NCI-H2029 treated with DMSO at 0.1 percent for 48 hours (cell line): ENCODE results near the gene LEF1.
"Not testable (repeated sequence)": the region's sequence is repeated elsewhere in the genome, so short reads cannot be mapped to it uniquely, and the experiment has no call there.

ENCODE experiments used
- DNase-seq: peaks from one replicate; lab custom pipeline; 2025; lab: John Stamatoyannopoulos, UW

LEF1 gene

DNA sequence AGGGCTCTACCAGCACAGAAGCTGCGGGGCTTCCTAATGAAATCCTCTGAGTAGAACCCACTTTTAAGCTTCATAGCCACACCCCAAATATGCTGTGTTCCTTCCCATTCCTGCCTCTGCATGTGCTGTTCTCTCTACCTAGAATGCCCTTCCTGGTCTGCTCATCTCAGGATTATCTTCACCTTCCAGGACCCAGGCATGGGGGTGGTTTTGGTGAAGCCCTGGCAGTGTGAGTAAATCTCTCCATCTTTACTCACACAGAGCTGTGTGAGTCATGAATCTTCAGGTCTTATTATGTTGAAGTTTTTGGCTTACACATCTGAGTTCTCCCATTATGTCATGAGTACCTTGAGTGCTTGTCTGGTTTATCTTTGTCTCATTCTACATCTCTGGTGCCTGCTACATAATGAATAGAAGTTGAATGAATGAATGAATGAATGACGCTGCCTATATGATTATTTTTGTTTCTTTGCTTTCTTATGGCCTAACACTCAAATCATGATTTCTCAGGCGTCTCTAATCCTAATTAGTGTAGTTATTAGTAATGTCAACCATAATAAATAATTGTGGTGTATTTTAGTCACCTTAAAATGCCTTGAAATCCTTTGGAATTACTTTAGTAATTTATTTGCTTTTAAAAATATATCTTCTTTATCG is 137.2 kb downstream of the LEF1 start:
- no peak for DNase-seq

DNA sequence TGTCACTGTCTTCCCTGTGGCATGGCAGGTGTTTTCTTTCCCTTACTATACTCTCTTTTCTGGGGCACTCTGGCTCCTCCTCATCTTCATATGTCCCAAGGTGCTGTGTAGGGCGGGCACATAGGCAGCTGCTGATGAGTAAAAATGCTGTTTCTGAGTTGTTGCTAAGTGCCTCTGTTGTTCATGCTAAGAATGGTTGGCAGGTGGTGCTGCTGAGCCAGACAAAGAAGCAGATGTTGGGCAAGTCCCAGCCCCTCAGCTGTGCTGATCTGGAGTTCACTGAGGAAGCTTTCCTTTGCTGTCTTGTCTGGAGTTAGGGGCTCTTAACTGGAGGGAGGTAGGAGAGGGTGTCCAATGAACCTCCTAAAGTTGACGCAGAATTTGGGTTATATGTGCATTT is 138.4 kb downstream of the LEF1 start:
- DNase-seq, result no peak

DNA sequence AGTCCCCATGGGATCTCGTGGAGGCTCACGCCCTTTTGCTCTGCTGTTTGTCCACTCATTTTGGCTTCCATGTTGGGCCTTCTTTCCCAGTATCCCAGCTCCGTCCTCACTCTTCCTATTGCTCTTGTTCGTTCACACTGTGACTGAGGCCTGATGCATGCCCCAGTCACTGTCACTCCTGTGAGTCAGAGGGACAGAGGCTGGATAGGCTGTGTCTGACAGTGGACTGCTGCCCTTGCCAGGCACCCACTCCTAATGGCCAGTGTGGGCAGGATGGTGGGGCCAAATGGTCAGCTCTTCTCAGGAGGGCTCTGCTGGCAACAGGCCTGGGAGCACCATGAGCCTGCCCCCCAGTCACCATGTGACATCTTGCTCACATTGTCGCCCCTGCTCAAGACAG is 139.0 kb downstream of the LEF1 start:
- no peak for DNase-seq

DNA sequence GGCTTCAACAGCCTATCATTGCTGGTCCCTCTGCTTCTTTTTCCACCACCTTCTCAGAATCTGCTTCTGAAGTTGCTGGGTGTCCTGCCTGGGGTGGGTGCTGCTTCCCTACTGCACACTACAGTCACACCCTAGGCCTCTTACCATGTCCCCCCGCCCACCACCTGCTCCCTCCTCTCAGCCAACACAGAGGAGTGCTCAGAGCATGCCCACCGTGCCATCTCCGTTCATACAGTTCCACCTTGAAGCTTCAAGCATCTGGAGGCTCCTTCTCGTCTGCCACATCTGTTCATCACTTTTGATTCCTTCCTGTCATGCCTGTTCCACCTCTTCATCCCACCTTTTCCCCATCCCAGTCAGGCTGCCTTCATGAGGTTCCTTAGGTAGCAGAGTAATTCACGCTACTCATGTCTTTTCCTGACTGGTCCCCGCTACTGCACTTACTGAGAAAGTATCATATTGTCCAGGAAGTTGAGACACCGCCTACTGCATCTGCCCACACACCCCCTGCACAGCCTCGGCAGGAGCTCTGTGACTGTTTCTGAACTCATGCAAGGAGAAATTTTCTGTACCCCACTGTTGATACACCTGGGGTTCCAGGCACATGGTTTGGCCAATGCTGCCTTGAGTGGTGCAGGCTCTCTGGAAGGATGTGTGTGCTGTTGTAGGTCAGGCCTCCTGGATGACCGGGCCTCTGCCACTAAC is 139.6 kb downstream of the LEF1 start:
- no peak for DNase-seq

DNA sequence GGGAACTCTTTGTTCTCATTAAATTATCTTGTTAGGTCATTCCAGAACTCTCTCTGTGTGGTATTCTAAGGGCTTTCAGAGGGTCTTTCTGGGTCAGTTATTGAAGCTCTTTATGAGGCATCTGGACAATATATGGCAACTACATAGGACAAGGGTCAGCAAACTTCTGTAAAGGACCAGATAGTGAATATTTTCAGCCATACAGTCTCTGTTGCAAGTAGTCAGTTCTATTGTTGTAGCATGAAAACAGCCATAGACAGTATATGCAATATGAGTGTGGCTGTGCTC is 143.9 kb downstream of the LEF1 start:
- DNase-seq, result no peak

DNA sequence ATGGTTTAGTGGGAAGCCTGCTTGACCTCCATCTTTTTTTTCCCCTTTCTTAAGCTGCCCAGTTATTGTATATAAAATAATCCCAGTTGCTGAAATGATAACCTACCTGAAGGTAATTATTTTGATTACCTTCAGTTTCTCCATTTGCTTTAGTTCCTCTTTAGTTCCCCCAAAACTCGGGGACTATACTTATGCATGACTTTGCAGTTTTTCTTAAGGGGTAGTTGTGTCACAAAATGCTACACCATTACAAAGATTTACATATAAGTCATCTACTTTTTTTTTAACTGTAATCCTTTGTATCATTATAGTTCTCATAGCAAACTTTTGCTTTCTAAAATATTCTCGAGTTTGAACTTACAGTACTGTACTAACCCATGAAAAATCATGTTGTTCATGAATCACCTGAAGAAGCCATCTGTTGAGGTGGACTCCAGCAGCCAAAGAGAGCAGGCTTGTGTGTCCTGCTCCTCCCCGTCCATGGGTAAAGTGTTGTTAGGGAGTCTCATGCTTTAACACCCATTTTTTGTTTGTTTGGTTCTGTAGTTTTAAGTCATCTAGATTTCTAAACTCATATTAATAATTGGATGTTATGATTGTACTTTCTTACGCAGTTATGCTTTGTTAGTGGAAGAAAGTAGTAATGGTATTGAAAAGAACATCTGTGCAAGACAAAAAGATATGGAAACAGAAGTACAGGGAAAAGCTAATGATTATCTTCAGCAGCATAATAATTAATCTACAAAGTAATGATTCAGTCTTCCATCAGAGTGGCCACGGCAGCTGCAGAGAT is 144.5 kb downstream of the LEF1 start:
- no peak for DNase-seq

DNA sequence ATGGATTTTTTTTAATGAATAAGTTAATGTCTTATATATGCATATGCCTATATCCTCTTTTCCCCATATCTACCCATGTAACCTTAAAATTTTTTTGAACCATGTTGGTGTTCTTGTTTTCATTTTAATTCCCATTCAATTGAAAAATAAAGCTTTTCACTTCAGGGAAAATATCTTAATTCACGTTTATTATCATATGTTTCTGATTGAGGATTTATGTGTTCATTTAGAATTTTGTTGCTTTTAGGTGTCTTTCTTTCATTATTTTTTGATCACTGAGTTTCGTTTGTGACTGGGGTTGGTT is 149.9 kb downstream of the LEF1 start:
- no peak for DNase-seq

DNA sequence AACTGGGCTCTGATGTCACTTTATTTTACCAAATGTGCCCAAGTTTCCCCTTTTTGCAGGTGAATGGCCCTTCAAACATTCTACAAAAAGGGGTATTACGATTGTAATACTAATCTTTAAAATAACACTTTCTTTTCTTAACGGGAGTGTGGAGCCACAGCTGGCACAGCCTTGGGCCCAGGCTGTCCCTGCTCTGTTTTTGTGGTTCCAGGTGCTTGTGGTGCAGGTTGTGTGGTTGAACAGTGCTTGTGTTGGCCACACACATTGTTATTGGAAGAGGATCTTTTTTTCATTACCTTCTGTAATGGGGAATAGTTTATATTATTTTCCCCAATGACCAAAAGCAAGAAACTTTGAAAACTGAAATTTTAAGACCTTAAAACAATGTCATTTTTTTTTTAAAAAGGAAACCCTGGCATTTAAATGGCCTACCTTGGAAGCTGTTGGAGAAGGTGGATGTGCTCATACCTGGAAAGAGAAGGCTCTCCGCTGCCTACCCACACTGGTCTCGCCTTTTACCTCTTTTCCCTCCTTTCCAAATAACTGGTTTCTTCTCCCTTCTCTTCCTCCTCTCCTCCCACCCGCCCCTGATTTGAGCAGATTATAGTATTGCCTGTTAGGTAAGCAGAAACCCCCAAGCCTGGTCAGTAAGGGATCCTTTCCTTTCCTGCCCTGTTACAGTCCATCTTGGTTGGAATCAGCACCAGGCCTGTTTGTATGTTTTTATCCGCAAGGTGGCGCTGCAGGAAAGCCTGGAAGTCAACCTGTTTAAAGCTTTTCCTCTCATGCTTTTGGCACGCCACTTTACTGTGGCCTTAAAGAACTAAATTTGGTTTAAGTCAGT is 150.5 kb downstream of the LEF1 start:
- DNase-seq, result peak; percentile 38

DNA sequence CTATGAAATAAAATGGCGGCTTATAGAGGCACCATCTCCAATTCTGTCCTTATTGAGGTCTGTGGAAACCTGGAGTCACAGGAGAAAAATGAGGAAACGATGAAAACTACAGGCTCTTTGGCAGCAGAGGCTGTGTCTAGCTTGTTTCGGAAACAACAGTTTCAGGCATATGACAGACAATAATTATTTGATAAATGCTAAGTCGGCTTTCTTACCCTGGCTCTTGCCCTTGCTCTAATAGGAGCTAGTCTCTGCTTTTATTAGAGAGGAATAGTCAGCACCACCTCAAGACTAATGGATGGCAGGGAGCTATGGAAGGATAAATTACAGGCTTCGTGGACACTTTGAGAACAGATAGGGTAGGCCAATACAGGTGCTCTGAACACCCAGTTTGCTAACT is 154.8 kb downstream of the LEF1 start:
- DNase-seq, result no peak

DNA sequence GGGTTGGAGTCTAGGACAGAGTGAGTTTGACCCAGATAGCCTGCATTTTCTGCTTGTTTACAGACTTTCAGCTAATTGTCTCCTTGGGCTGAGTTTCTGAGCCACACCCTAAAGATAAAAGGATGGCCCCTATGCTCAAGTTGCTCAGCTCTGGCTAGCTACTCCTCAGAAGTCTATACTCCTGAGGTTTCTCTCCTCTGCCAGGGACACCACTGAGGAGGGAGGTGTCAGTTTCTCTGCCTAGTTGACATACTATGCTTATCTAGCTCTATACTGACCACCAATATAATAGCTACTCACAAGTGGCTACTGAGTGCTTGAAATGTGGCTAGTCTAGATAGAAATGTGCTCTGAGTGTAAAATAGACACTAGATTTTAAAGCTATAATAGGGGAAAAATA is 155.4 kb downstream of the LEF1 start:
- DNase-seq, result no peak

DNA sequence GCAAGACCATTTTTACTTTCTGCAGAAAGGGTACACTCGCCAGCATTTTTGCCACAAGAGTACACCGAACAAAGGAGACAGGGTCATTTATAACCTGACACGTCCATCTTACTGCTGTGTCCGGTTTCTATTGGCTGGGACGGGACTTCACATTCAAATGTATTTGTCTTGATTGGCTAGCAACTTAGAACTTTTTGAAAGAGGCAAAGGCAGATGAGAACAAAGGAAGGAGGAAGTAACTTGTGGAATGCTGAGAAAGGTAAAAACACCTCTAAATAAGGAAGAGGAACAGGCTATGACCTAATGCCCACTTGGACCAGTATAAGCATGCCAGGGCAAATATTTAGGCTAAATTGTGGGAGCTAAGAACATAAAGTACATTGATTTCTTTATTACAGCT is 156.3 kb downstream of the LEF1 start:
- not testable (repeated sequence) for DNase-seq

DNA sequence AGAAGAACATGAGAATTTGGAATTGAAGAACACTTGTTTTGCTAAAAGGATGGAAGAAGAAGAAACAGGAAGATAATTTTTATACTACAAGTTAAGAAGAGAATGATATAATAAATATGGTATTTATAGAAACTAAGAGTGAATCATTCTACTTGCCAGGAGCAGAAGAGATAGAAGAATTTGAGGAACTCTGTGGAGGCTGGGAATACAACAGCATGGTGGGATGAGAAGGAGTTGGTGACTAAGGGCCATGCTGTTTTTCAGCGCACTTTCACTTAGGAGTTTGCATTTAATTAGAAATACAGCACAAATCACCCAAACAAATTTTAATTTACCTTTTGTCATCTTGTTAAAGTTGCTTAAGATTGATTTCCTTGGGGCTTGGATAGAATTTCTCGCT is 158.6 kb downstream of the LEF1 start:
- DNase-seq, result no peak

DNA sequence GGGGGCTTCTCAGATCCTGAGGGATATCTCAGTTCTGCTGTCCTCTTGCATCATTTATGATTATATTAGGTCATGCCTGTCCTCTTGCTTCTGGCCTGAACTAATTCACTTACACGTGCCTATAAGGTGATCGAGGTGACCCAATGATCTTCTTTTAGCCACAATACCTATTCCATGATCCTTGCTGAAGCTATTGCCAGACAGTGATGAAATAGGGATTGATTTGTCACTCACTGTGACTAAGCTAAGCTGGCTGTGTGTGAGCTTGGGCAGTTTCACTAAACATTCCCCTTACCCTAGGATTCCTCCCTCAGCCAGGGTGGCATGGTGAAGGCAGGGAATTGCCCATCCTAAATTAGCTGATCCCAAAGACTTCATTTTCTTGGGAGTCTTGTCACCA is 160.0 kb downstream of the LEF1 start:
- DNase-seq, result no peak

DNA sequence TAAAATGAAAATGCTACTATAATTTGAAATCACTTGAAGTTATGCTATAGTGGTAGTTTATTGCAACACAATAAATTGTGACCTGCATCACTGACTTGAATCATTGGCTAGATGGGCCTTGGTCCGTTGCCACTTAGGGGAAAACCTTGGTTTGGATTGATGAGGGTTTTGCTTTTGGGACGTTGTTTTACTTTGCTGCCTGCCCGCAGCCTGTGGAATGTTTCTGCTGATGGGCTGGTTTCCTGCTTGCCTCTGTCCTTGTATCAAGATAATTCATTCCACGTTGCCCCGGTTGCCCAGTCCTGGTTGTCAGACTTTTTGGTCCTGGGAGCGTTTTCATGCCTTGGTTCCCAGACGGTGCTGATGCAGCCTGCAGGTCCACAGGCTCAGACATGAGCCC is 160.7 kb downstream of the LEF1 start:
- DNase-seq, result no peak

DNA sequence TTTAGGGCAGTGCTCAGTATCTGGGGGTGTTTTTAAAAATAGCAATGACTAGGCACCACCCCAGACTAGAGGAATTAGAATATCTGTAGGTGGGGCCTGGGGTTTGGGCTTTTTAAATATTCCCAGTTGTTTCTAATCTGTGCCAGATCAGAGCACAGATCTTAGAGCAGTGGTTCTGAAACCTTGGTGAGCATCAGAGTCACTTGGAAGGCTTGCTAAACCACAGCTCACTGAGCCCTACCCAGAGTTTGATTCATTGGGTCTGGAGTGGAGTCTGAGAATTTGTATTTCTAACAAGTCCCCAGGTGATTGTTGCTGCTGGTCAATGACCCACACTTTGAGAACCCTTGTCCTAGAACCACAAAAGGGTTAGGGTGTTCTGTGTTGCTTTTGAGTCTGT is 162.4 kb downstream of the LEF1 start:
- DNase-seq, result no peak

DNA sequence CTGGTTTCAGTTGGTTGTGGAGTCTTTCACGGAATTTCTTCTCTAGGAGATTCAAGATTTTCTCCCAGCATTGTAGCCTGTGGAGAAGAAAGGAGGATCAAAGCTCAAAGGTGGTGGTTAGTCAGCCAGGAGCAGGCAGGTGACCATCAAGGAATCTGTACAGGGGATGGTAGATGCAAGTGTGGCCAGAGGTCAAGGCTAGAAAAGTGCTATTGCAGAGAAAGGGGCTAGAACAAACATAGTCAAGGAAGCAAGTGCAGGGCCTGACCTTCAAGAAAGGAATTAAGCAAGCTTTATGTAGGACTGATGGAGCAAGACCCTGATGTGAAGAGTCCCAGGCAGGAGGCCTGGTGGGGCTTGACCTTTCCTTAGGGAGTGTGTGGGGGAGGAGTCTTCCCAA is 162.9 kb downstream of the LEF1 start:
- no peak for DNase-seq

DNA sequence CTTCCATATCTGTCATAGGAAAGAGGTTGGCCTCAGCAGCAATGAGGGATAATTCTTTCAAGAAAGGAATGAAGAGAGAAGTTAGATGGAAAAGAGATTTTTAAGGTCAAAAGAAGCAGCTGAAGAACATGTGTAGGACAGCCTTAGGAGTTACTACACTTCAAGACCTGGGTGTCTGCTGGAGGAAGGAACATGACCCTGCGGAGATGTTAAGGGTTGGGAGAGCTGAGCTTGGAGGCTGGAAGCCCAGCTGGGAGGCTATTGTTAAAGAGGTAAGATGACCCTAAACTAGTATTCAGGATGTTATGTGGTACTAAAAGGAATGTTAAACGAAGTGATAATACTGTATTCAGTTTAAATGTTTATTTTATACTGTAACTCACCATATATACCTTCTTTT is 164.1 kb downstream of the LEF1 start:
- no peak for DNase-seq

DNA sequence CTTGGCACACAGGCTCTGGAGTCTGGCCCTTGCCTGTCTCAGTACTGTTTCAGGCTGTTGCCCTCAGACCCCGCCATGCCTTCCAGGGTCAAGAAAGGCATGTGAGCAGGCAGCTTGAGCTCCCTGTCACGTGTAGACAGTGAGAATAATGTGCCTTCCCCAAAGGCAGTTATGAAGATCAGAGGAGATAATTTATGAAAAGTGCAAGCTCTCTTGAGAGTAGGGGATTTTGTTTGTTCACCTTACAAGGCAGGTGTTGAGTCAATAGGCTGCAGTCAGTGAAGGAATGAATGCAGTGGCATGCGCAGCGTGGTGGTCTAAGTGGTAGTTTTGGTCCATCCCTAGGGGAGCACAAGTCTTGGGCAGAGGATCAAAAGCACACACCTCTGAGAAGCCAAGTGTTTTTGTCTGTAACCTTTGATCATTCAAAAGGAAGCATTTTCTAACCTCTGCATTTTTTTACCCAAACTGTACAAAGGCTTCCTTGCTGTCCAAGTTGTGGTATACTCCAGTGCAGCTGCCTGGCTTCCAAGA is 164.7 kb downstream of the LEF1 start:
- no peak for DNase-seq

DNA sequence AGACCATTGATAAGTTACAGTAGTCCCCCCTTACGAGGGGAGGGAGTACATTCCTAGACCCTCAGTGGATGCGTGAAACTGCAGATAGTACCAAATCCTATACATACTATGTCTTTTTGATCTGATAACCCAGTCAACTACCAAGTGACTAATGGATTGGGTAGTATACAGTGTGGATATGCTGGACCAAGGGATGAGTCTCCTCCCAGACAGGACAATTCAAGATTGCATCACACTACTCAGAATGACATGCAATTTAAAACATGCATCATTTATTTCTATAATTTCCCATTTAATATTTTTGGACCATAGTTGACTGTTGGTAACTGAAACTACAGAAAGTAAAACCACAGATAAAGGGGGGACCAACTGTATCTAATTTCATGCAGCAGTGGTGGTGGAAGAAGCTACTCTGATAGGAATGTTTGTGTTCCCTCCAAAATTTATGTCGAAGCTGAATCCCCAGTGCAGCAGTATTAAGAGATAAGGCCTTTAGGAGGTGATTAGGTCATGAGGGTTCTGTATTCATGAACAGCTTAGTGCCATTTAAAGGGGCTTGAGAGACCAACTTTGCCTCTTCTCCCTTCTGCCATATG is 167.1 kb downstream of the LEF1 start:
- DNase-seq, result no peak

DNA sequence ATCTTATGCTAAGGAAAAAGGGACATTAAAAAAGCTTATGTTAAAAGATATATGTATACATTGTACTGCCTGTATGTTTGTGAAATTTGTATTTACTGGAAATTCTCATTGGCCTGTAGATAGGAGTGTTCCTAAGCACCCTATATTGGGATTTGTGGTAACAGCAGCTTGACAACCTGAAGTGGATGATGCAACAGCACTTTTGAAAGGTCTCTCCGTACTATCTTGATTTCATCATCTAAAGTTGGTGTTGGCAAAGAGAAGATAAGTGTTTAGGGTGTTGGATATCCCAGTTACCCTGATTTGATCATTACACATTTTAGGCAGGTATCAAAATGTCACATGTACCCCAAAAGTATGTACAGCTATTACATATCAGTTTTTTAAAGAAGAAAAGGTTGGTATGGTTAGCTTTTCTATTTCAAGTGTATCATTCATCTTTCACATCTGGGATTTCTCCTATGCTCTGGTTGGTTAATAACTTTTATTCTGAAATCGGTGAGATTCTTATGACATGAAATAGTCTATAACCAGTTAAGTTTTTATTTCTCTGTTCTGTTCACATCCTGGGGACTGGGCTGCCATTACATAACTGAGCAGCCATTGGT is 168.7 kb downstream of the LEF1 start:
- DNase-seq, result no peak

DNA sequence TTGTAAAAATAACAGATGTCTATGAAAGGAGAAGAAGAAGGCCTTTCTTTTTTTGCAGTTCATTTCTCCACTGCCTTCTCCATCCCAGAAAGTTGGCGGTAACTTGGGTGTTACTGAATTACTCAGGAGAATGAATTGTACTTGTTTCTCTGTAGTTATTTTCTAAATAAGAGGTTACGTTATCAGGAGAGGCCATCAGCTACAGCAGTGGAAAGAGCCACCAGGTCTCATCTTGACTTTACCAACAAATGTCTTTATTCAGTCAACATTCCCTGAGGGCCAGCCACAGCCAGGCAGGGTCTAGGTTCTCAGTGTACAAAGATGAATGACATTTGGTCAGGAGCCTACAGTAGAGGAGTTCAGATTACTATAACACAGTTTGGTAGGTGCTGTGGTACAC is 170.9 kb downstream of the LEF1 start:
- DNase-seq, result no peak
